Ishikawa (cell line): ENCODE data around the gene RPL18.

ENCODE experiments used
- CEBPB ChIP-seq: IDR thresholded peaks from 2 replicates; pipeline ENCODE4 v1.6.1; 2012
- CREB1 ChIP-seq: IDR thresholded peaks from 2 replicates; pipeline ENCODE4 v1.6.1; 2012; ENCODE audit warnings: low read depth
- EGR1 ChIP-seq: IDR thresholded peaks from 2 replicates; pipeline ENCODE4 v1.6.1; 2012
- EP300 ChIP-seq: IDR thresholded peaks from 2 replicates; pipeline ENCODE4 v1.6.1; 2012; ENCODE audit warnings: borderline replicate concordance
- FOXM1 ChIP-seq: IDR thresholded peaks from 2 replicates; pipeline ENCODE4 v1.6.1; 2012; ENCODE audit warnings: low read depth, borderline replicate concordance
- MAX ChIP-seq: IDR thresholded peaks from 2 replicates; pipeline ENCODE4 v1.6.1; 2012
- NFIC ChIP-seq: IDR thresholded peaks from 2 replicates; pipeline ENCODE4 v1.6.1; 2012
- RAD21 ChIP-seq: IDR thresholded peaks from 2 replicates; pipeline ENCODE4 v1.6.1; 2012; ENCODE audit warnings: low read depth
- REST ChIP-seq: IDR thresholded peaks from 2 replicates; pipeline ENCODE4 v1.6.1; 2012; ENCODE audit warnings: low read depth, mild to moderate bottlenecking
- TAF1 ChIP-seq: IDR thresholded peaks from 2 replicates; pipeline ENCODE4 v1.6.1; 2012; ENCODE audit warnings: low read depth, mild to moderate bottlenecking
- TCF12 ChIP-seq: IDR thresholded peaks from 2 replicates; pipeline ENCODE4 v1.6.1; 2012; ENCODE audit warnings: low read depth
- TEAD4 ChIP-seq: IDR thresholded peaks from 2 replicates; pipeline ENCODE4 v1.6.1; 2012
- USF1 ChIP-seq: IDR thresholded peaks from 2 replicates; pipeline ENCODE4 v1.6.1; 2012
- YY1 ChIP-seq: IDR thresholded peaks from 2 replicates; pipeline ENCODE4 v1.6.1; 2012; ENCODE audit warnings: low read depth
- ZBTB7A ChIP-seq: IDR thresholded peaks from 2 replicates; pipeline ENCODE4 v1.6.1; 2012; ENCODE audit warnings: low read depth

The RPL18 gene

GRCh38 chr19:48632692-48633147 is 13.7 kb upstream of the RPL18 start:
- no peak for TF ChIP-seq NFIC
- TF ChIP-seq TCF12 = no peak
- TF ChIP-seq ZBTB7A = no peak
- no peak for TF ChIP-seq EP300
- TF ChIP-seq RAD21 = no peak
- no peak for TF ChIP-seq FOXM1
- TF ChIP-seq USF1 = no peak
- no peak for TF ChIP-seq TAF1
- TF ChIP-seq TEAD4 = no peak
- TF ChIP-seq EGR1 = no peak
- no peak for TF ChIP-seq YY1
- no peak for TF ChIP-seq REST
- TF ChIP-seq CEBPB = no peak
- no peak for TF ChIP-seq MAX
- no peak for TF ChIP-seq CREB1

- TF ChIP-seq CEBPB = no peak
- no peak for TF ChIP-seq FOXM1
- no peak for TF ChIP-seq REST
- no peak for TF ChIP-seq EP300
- TF ChIP-seq ZBTB7A = no peak
- no peak for TF ChIP-seq MAX
- no peak for TF ChIP-seq RAD21
- TF ChIP-seq CREB1 = no peak
- TF ChIP-seq YY1 = no peak
- TF ChIP-seq TAF1 = no peak
- no peak for TF ChIP-seq TEAD4
- no peak for TF ChIP-seq USF1
- no peak for TF ChIP-seq EGR1
- TF ChIP-seq NFIC = no peak
- TF ChIP-seq TCF12 = no peak
These were observed 12.2 kb upstream of the RPL18 start for GRCh38 chr19:48631225-48631624.

GRCh38 chr19:48630296-48631063 is 11.5 kb upstream of the RPL18 start:
- TF ChIP-seq USF1 (no peak), REST (no peak), YY1 (no peak), TCF12 (0 out of 2 replicates have a peak, but pooled peaks have one; percentile 27), TAF1 (no peak)
